ENCODE data around the gene IFFO2.

- TF ChIP-seq CTCF (conservative IDR thresholded peaks at IDR 0.05; ENCODE audit: low read depth in 2 of 2) = no peak
- no peak for TF ChIP-seq EZH2 (IDR thresholded peaks at IDR 0.05; ENCODE audit: low read depth, unreplicated experiment)
- no peak for TF ChIP-seq REST (IDR thresholded peaks at IDR 0.05; ENCODE audit: unreplicated experiment)
- no peak for TF ChIP-seq CREB1 (CRISPR knock-in tag; IDR thresholded peaks at IDR 0.05; ENCODE audit: low read depth)
- no peak for TF ChIP-seq EZH2phosphoT487 (IDR thresholded peaks at IDR 0.05; ENCODE audit: unreplicated experiment)
These were observed 6.0 kb downstream of the IFFO2 start for GRCh38 chr1:18950401-18951026.
